ENCODE measurements around the gene LRRC31.

The LRRC31 gene

GRCh38 chr3:169901453-169901852 lies 31.7 kb upstream of the LRRC31 start:
- TF ChIP-seq CTCF (IDR thresholded peaks at IDR 0.05; ENCODE audit: insufficient read depth, low read depth, low read length, missing control alignments), result no peak
- no peak for DNase-seq (ENCODE audit: low read depth)
- no peak overlapping the region for H3K4me3 ChIP-seq (ENCODE audit: low read length)

- TF ChIP-seq CTCF (IDR thresholded peaks at IDR 0.05; ENCODE audit: insufficient read depth, low read depth, low read length, missing control alignments), result no peak
- DNase-seq (ENCODE audit: low read depth), result no peak
- no peak overlapping the region for H3K4me3 ChIP-seq (ENCODE audit: low read length)
Observed at GRCh38 chr3:169897284-169897683, 27.5 kb upstream of the LRRC31 start.

- no peak overlapping the region for H3K4me3 ChIP-seq (ENCODE audit: low read length)
- peak; percentile 16 for DNase-seq (ENCODE audit: low read depth)
- no peak for TF ChIP-seq CTCF (IDR thresholded peaks at IDR 0.05; ENCODE audit: insufficient read depth, low read depth, low read length, missing control alignments)
Observed at GRCh38 chr3:169895072-169895471, 25.3 kb upstream of the LRRC31 start.

- DNase-seq (ENCODE audit: low read depth), result no peak
- no peak for TF ChIP-seq CTCF (IDR thresholded peaks at IDR 0.05; ENCODE audit: insufficient read depth, low read depth, low read length, missing control alignments)
- H3K4me3 ChIP-seq (ENCODE audit: low read length), result no peak overlapping the region
Observed at GRCh38 chr3:169894110-169894509, 24.4 kb upstream of the LRRC31 start.

GRCh38 chr3:169891886-169892285 lies 22.2 kb upstream of the LRRC31 start:
- no peak for DNase-seq (ENCODE audit: low read depth)
- TF ChIP-seq CTCF (IDR thresholded peaks at IDR 0.05; ENCODE audit: insufficient read depth, low read depth, low read length, missing control alignments), result no peak
- H3K4me3 ChIP-seq (ENCODE audit: low read length), result no peak overlapping the region

DNA sequence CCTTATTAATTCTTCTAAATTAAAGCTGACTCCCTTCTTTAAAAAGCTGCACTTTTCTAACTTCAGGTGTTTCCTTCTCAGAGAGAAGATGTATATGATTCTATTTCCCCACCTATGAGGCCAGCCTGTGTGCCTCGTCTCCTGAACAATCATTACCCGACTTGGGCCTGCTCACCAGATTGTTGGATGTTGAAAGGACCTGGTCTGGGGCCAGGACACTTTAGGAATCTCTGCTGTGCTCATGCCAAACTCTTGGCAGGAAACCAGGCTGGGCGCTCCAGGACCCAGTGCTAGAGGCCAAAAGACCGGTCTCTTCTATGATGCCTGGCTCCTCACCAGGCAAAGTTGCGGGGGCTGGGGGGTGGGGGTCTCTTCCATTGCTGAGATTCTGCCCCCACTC lies 16.9 kb upstream of the LRRC31 start:
- no peak for DNase-seq (ENCODE audit: low read depth)
- TF ChIP-seq CTCF (IDR thresholded peaks at IDR 0.05; ENCODE audit: insufficient read depth, low read depth, low read length, missing control alignments), result no peak

GRCh38 chr3:169880576-169881250 lies 11.0 kb upstream of the LRRC31 start:
- H3K4me3 ChIP-seq (ENCODE audit: low read length), result no peak overlapping the region
- no peak for TF ChIP-seq CTCF (IDR thresholded peaks at IDR 0.05; ENCODE audit: insufficient read depth, low read depth, low read length, missing control alignments)
- no peak for DNase-seq (ENCODE audit: low read depth)

More for the DNA sequence above, 16.9 kb upstream of the LRRC31 start:
- H3K4me3 ChIP-seq (ENCODE audit: low read length), result no peak overlapping the region

Data from epithelial cell of esophagus (primary cell).